Neuronal stem cell (in vitro differentiated cells): ENCODE measurements around the gene ANKIB1. TPM values are rescaled to one million over a fixed set of nuclear protein-coding genes. Genes with fewer than 3 reads are reported as not detected.

Source experiments
- small RNA-seq: library from polyadenylated mRNA; stranded (forward); fragments of <200 nt; extraction: miRNeasy Mini kit (QIAGEN cat#:217004); gene quantifications from one replicate; pipeline ENCODE3, GENCODE V24; 2013; ENCODE audit not compliant: insufficient read depth

Gene ANKIB1

Small RNA genes within 50 kb of the gene (small RNA-seq; reads per million reads assigned to genes)
- 7.5 reads per million, percentile 42 among the genes with 10 or more reads in this experiment for gene MIR1285-1
- gene RF00019, result not detected
